H1 (cell line): Measurements from ENCODE around the gene NDUFS4. TPM values are rescaled to one million over a fixed set of nuclear protein-coding genes. Genes with fewer than 3 reads are reported as not detected.

Experiments
- CTCF ChIA-PET: fragments of 300-600 bp; sonication (Branson Sonifier 250); formaldehyde crosslinking; loops from one replicate; lab custom pipeline; 2021; ENCODE audit not compliant: partially characterized antibody; lab: Charles Lee
- POLR2A ChIA-PET: fragments of 300-600 bp; sonication (Branson Sonifier 250); formaldehyde crosslinking; loops from one replicate; lab custom pipeline; 2021; ENCODE audit warnings: inconsistent platforms; ENCODE audit not compliant: partially characterized antibody; lab: Charles Lee
- DNase-seq, 2 experiments: peaks; one replicate each; pipeline versions ENCODE4 v3.0.0 to v3.0.0-alpha.2; 2010 to 2022; ENCODE audit warnings: low spot score in 2 of 2, low read depth in 1 of 2, mixed read lengths in 1 of 2
- FAIRE-seq: peaks from 2 replicates; lab custom pipeline; 2011; peaks lifted over from hg19 to GRCh38; lab: Jason Lieb, UNC
- H2AFZ ChIP-seq: 2 replicates; pipeline ENCODE4 v1.8.1; 2012; ENCODE audit warnings: low read length, inconsistent platforms
- H2AK5ac ChIP-seq: 2 replicates; pipeline ENCODE4 v1.6.1; 2013; ENCODE audit warnings: low read depth, low read length
- H2BK120ac ChIP-seq: replicated peaks from 2 replicates; pipeline ENCODE3; 2013; ENCODE audit warnings: low read depth, low read length, inconsistent platforms
- H2BK12ac ChIP-seq: 2 replicates; pipeline ENCODE4 v1.6.1; 2013; ENCODE audit warnings: low read depth, low read length
- H2BK15ac ChIP-seq: 2 replicates; pipeline ENCODE4 v1.6.1; 2013; ENCODE audit warnings: low read length
- H2BK20ac ChIP-seq: 2 replicates; pipeline ENCODE4 v1.6.1; 2013; ENCODE audit warnings: low read length
- H2BK5ac ChIP-seq: 2 replicates; pipeline ENCODE4 v1.6.1; 2013; ENCODE audit warnings: low read depth, low read length
- H3K14ac ChIP-seq: 2 replicates; pipeline ENCODE4 v1.6.1; 2013; ENCODE audit warnings: inconsistent platforms; ENCODE audit not compliant: insufficient read length
- H3K18ac ChIP-seq: 2 replicates; pipeline ENCODE4 v1.6.1; 2013; ENCODE audit warnings: low read length; ENCODE audit errors: extremely low read depth
- H3K23ac ChIP-seq: 2 replicates; pipeline ENCODE4 v1.6.1; 2013; ENCODE audit warnings: inconsistent platforms; ENCODE audit not compliant: insufficient read length
- H3K23me2 ChIP-seq: 2 replicates; pipeline ENCODE4 v1.6.1; 2013; ENCODE audit warnings: low read depth, low read length
- H3K27ac ChIP-seq: 2 replicates; pipeline ENCODE4 v1.6.1; 2011; ENCODE audit warnings: low read depth, low read length, inconsistent platforms
- H3K27me3 ChIP-seq, 4 experiments: replicated peaks in 1 of 4; 1 replicate in 1 of 4; 2 replicates in 3 of 4; pipeline versions ENCODE4 v1.6.1 to v1.8.1; 2011 to 2013; ENCODE audit warnings: low read length in 3 of 4, mild to moderate bottlenecking in 3 of 4, inconsistent platforms in 2 of 4, mixed read lengths in 2 of 4, moderate library complexity in 1 of 4; ENCODE audit not compliant: control insufficient read depth in 3 of 4, insufficient read depth in 3 of 4; ENCODE audit errors: extremely low read depth in 1 of 4
- H3K36me3 ChIP-seq, 4 experiments: 2 replicates each; pipeline versions ENCODE4 v1.6.1 to v1.8.1; 2011 to 2013; ENCODE audit warnings: mild to moderate bottlenecking in 4 of 4, low read length in 3 of 4, moderate library complexity in 2 of 4, control low read depth in 1 of 4, inconsistent platforms in 1 of 4; ENCODE audit not compliant: insufficient read depth in 4 of 4, control insufficient read depth in 2 of 4
- H3K4ac ChIP-seq: replicated peaks from 2 replicates; pipeline ENCODE3; 2013; ENCODE audit warnings: low read length, low read depth, mixed read lengths, inconsistent platforms; ENCODE audit not compliant: insufficient read length
- H3K4me1 ChIP-seq, 4 experiments: replicated peaks in 1 of 4; 1 replicate in 1 of 4; 2 replicates in 3 of 4; pipeline versions ENCODE4 v1.6.1 to v1.8.1; 2011 to 2013; ENCODE audit warnings: low read length in 3 of 4, inconsistent platforms in 2 of 4, mixed read lengths in 1 of 4; ENCODE audit not compliant: insufficient read depth in 4 of 4, control insufficient read depth in 3 of 4
- H3K4me2 ChIP-seq, 2 experiments: 2 replicates each; pipeline versions ENCODE4 v1.6.1 to v1.8.1; 2011 to 2013; ENCODE audit warnings: low read depth in 2 of 2, low read length in 2 of 2, control low read depth in 1 of 2, inconsistent platforms in 1 of 2, mild to moderate bottlenecking in 1 of 2; ENCODE audit not compliant: insufficient read depth in 1 of 2
- H3K4me3 ChIP-seq, 4 experiments: fragments of 200-600, 300-600 bp in 1 of 4; sonication (generic), shearing (Covaris generic), sonication (Bioruptor Twin) in 1 of 4; 2 replicates each; pipeline versions ENCODE4 v1.5.1 to v1.8.1; 2011 to 2016; ENCODE audit warnings: low read length in 4 of 4, low read depth in 3 of 4, control low read depth in 2 of 4, inconsistent platforms in 2 of 4, mild to moderate bottlenecking in 2 of 4, mixed read lengths in 1 of 4, moderate library complexity in 1 of 4; ENCODE audit not compliant: insufficient read depth in 2 of 4; ENCODE audit errors: extremely low read depth in 1 of 4
- H3K56ac ChIP-seq: replicated peaks from 2 replicates; pipeline ENCODE3; 2013; ENCODE audit warnings: low read depth, mild to moderate bottlenecking, mixed read lengths, low read length, inconsistent platforms; ENCODE audit not compliant: insufficient read length
- H3K79me1 ChIP-seq: 2 replicates; pipeline ENCODE4 v1.6.1; 2013; ENCODE audit warnings: low read depth, low read length, control low read depth
- H3K79me2 ChIP-seq, 2 experiments: 2 replicates each; pipeline versions ENCODE4 v1.6.1 to v1.8.1; 2012 to 2013; ENCODE audit warnings: low read length in 2 of 2, mild to moderate bottlenecking in 2 of 2, inconsistent platforms in 1 of 2; ENCODE audit not compliant: insufficient read depth in 2 of 2, control insufficient read depth in 1 of 2
- H3K9ac ChIP-seq, 4 experiments: replicated peaks in 1 of 4; 1 replicate in 1 of 4; 2 replicates in 3 of 4; pipeline versions ENCODE4 v1.6.1 to v1.8.1; 2011 to 2013; ENCODE audit warnings: low read depth in 3 of 4, low read length in 3 of 4, control low read depth in 2 of 4, mild to moderate bottlenecking in 2 of 4, moderate library complexity in 2 of 4, inconsistent platforms in 1 of 4; ENCODE audit errors: extremely low read depth in 1 of 4
- H3K9me3 ChIP-seq, 2 experiments: 2 replicates each; pipeline versions ENCODE4 v1.6.1 to v1.8.1; 2012 to 2013; ENCODE audit warnings: mild to moderate bottlenecking in 2 of 2, moderate library complexity in 2 of 2, control low read depth in 1 of 2, inconsistent platforms in 1 of 2, low read depth in 1 of 2, low read length in 1 of 2, mixed read lengths in 1 of 2; ENCODE audit not compliant: insufficient read depth in 2 of 2
- H4K20me1 ChIP-seq, 2 experiments: replicated peaks in 1 of 2; 2 replicates each; pipeline versions ENCODE3 to v1.8.1; 2011 to 2013; ENCODE audit warnings: inconsistent platforms in 2 of 2, low read length in 2 of 2, mild to moderate bottlenecking in 1 of 2; ENCODE audit not compliant: insufficient read depth in 2 of 2, control insufficient read depth in 1 of 2
- H4K5ac ChIP-seq: 2 replicates; pipeline ENCODE4 v1.6.1; 2013; ENCODE audit warnings: low read length, low read depth, mixed read lengths, inconsistent platforms; ENCODE audit not compliant: insufficient read length
- H4K8ac ChIP-seq: 2 replicates; pipeline ENCODE4 v1.8.0; 2013; ENCODE audit warnings: mild to moderate bottlenecking, moderate library complexity, low read length, inconsistent platforms; ENCODE audit not compliant: insufficient read depth; ENCODE audit errors: extremely low read depth
- H4K91ac ChIP-seq: replicated peaks from 2 replicates; pipeline ENCODE3; 2013; ENCODE audit warnings: low read length, mixed read lengths, inconsistent platforms; ENCODE audit not compliant: insufficient read length
- BACH1 ChIP-seq: IDR thresholded peaks from 2 replicates; pipeline ENCODE4 v1.6.1; 2012; ENCODE audit warnings: low read length, improper control_type of control experiment
- EGR1 ChIP-seq: IDR thresholded peaks from 2 replicates; pipeline ENCODE4 v1.6.1; 2011; ENCODE audit warnings: low read depth, low read length, borderline replicate concordance
- KDM4A ChIP-seq: IDR thresholded peaks from one replicate; pipeline ENCODE4 v1.7.1; 2012; ENCODE audit warnings: low read depth, mild to moderate bottlenecking, moderate library complexity, low read length, inconsistent platforms; ENCODE audit not compliant: severe bottlenecking
- POLR2A ChIP-seq, 2 experiments: IDR thresholded peaks; 1 replicate in 1 of 2; 2 replicates in 1 of 2; pipeline ENCODE4 v1.6.1; 2011; ENCODE audit warnings: low read depth in 2 of 2, low read length in 2 of 2, mild to moderate bottlenecking in 2 of 2; ENCODE audit errors: control extremely low read depth in 1 of 2
- SUZ12 ChIP-seq: fragments of 200-600 bp; sonication (generic); IDR thresholded peaks from 2 replicates; pipeline ENCODE4 v1.6.1; 2012; ENCODE audit warnings: mild to moderate bottlenecking, inconsistent platforms, low read length, moderate library complexity, mixed read lengths
- polyA plus RNA-seq, 7 experiments: library from polyadenylated mRNA; depleted of rRNA in 3 of 7; stranded (reverse) in 5 of 7; unstranded in 2 of 7; fragments of >200 nt in 5 of 7; fragments of 200-250 nt in 2 of 7; gene quantifications; 1 replicate in 5 of 7; 2 replicates in 1 of 7; 4 replicates in 1 of 7; pipeline versions ENCODE4 v1.2.1 to v1.2.3, GENCODE V29; 2011 to 2013; ENCODE audit warnings: missing spikeins in 2 of 7, mixed read lengths in 2 of 7
- total RNA-seq: library from RNA; stranded (reverse); fragmentation: NEBNext Ultra II Directional; extraction: Animal tissue kit (Norgen Biotek cat#: 25700); gene quantifications from 2 replicates; pipeline ENCODE4 v1.2.1, GENCODE V29; 2021
- TF ChIP-seq, protein P1 (sequence below): IDR thresholded peaks from 2 replicates; pipeline ENCODE4 v1.6.1; 2011; ENCODE audit warnings: low read length, improper control_type of control experiment

Gene NDUFS4
- total and polyA plus RNA-seq, 2 of the 8 experiments (the other 6 are each of a cell fraction or from before 2014, with no cell fraction given) = 74.6 to 75.9 TPM

DNA sequence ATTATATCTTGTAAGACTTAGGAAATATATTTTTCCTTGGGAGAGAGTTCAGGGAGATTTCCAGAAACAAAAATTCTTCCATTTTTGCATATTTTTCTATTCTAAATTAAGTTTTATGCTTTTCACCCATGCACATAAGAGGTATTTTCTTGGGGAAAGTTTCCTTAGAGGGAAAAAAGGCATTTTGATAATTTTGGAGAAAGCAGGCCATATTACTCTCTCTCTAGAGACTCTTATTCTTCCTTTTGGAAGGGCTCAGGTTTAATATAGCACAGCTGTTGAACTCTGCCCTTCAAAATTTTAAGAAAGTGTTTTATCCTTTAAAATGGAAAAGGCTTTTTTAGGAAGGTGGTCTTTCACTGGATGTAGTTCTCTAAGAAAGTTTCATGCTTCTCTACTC lies 8.0 kb downstream of the NDUFS4 start:
- Histone ChIP-seq H2BK120ac (no peak overlapping the region), H4K91ac (no peak overlapping the region)
- POLR2A ChIA-PET = interaction anchor here (0.6 kb wide), 1 partner anchor 14 kb away, joined by 3 read pairs; no protein-coding TSS in a partner anchor
- TF ChIP-seq, protein P1, sequence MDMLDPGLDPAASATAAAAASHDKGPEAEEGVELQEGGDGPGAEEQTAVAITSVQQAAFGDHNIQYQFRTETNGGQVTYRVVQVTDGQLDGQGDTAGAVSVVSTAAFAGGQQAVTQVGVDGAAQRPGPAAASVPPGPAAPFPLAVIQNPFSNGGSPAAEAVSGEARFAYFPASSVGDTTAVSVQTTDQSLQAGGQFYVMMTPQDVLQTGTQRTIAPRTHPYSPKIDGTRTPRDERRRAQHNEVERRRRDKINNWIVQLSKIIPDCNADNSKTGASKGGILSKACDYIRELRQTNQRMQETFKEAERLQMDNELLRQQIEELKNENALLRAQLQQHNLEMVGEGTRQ = no peak
- TF ChIP-seq EGR1 (no peak), POLR2A (IDR thresholded peaks at IDR 0.05; ENCODE audit: control extremely low read depth in 1 of 2, low read depth in 2 of 2, low read length in 2 of 2) (no peak), BACH1 (no peak), KDM4A (no peak), SUZ12 (no peak)
- TF ChIP-seq, all 59 proteins: peak for 0
- CTCF ChIA-PET = interaction anchor here (0.6 kb wide), 1 partner anchor 198 kb away, joined by 3 read pairs; no protein-coding TSS in a partner anchor
- no peak for DNase-seq
- no peaks in the 10 kb centered on the region for H3K23me2 ChIP-seq
- no peaks in the 10 kb centered on the region for H3K79me1 ChIP-seq
- H3K36me3 ChIP-seq = no peaks in the 10 kb centered on the region
- no peak overlapping the region for H4K5ac ChIP-seq
- no peak overlapping the region for H2AFZ ChIP-seq
- H2BK12ac ChIP-seq = no peak overlapping the region
- no peak overlapping the region for H3K14ac ChIP-seq
- H3K9ac ChIP-seq = no peak overlapping the region
- no peak overlapping the region for H4K8ac ChIP-seq
- H3K79me2 ChIP-seq = peaks cover 0 to 93% of the 10 kb centered on the region in 2 experiments; a peak in 3 of 4 replicates
- no peak overlapping the region for H3K23ac ChIP-seq
- H3K9me3 ChIP-seq = no peaks in the 10 kb centered on the region
- no peak overlapping the region for H2BK15ac ChIP-seq
- no peak for FAIRE-seq
- H2BK20ac ChIP-seq = no peak overlapping the region
- peaks cover 0 to 2% of the 10 kb centered on the region in 2 experiments for H4K20me1 ChIP-seq
- H3K18ac ChIP-seq = no peak overlapping the region
- H3K4me3 ChIP-seq = no peak overlapping the region
- H3K27ac ChIP-seq = no peak overlapping the region
- H3K4me1 ChIP-seq = no peaks in the 10 kb centered on the region
- H3K4ac ChIP-seq = no peak overlapping the region
- no peak overlapping the region for H2AK5ac ChIP-seq
- no peak overlapping the region for H3K4me2 ChIP-seq
- H3K56ac ChIP-seq = no peak overlapping the region
- H2BK5ac ChIP-seq = no peak overlapping the region
- H3K27me3 ChIP-seq = no peaks in the 10 kb centered on the region
